ENCODE data around the gene MAPRE3. TPM values are rescaled to one million over a fixed set of nuclear protein-coding genes. Genes with fewer than 3 reads are reported as not detected.
A peak's percentile ranks its signal among the peaks of the same experiment; 100 is the strongest.
"Not testable (repeated sequence)": the region's sequence is repeated elsewhere in the genome, so short reads cannot be mapped to it uniquely, and the experiment has no call there.

Gene MAPRE3
- total RNA-seq, result 10 to 100 TPM; 35.3 to 43.1 TPM
- long read RNA-seq, transcript MAPRE3-201 (7 exons, 1,892 nt), result major isoform, 18 of 24 reads
- long read RNA-seq, partial matches to known transcripts, result 4 of 24 reads
- long read RNA-seq, other reads (novel, unspliced or antisense), result 0 of 24 reads

GRCh38 chr2:26970244-26970927, at the start of gene MAPRE3:
TSS of gene MAPRE3 (plus strand) at chr2:26970637. CDS start at chr2:27022219, 51,582 bp downstream.
- intact Hi-C loops (cut with DNase I), result no loop called here
- ATAC-seq, result peak; percentile 96
- DNase-seq, result peak; percentile 80

- no peak for ATAC-seq
- DNase-seq, result no peak
- intact Hi-C loops (cut with DNase I), result no loop called here
Observed at GRCh38 chr2:26921323-26921722, 49.1 kb upstream of the MAPRE3 start.

GRCh38 chr2:26922405-26923188, 47.8 kb upstream of the MAPRE3 start:
- ATAC-seq (peak; percentile 77 to 78), DNase-seq (no peak)
- intact Hi-C loops (cut with DNase I), result loop anchor here in 1 of 2 donors (2.0 kb wide), 1 partner anchor 76 kb away; no protein-coding TSS in a partner anchor

GRCh38 chr2:26923189-26923466, 47.3 kb upstream of the MAPRE3 start:
- not testable (repeated sequence) for DNase-seq, ATAC-seq
- intact Hi-C loops (cut with DNase I), result loop anchor here in 1 of 2 donors (2.0 kb wide), 1 partner anchor 76 kb away; no protein-coding TSS in a partner anchor

GRCh38 chr2:26924731-26925099, 45.7 kb upstream of the MAPRE3 start:
- ATAC-seq, result no peak
- intact Hi-C loops (cut with DNase I), result no loop called here
- DNase-seq, result no peak

GRCh38 chr2:26925100-26925791, 45.2 kb upstream of the MAPRE3 start:
- DNase-seq (no peak), ATAC-seq (no peak)
- intact Hi-C loops (cut with DNase I), result no loop called here

GRCh38 chr2:26927221-26927620, 43.2 kb upstream of the MAPRE3 start:
- intact Hi-C loops (cut with DNase I), result no loop called here
- DNase-seq (no peak), ATAC-seq (no peak)

- DNase-seq (no peak), ATAC-seq (no peak)
Observed at GRCh38 chr2:26932974-26933373, 37.5 kb upstream of the MAPRE3 start.

GRCh38 chr2:26933431-26934334, 36.8 kb upstream of the MAPRE3 start:
- DNase-seq, result no peak
- intact Hi-C loops (cut with DNase I), result no loop called here
- ATAC-seq, result no peak

More at GRCh38 chr2:26932974-26933373, 37.5 kb upstream of the MAPRE3 start:
- intact Hi-C loops (cut with DNase I), result no loop called here

GRCh38 chr2:26934335-26934724, 36.1 kb upstream of the MAPRE3 start:
- ATAC-seq (no peak), DNase-seq (no peak)
- intact Hi-C loops (cut with DNase I), result no loop called here

- intact Hi-C loops (cut with DNase I), result no loop called here
- no peak for DNase-seq
- ATAC-seq, result no peak
Observed at GRCh38 chr2:26934985-26935384, 35.5 kb upstream of the MAPRE3 start.

- intact Hi-C loops (cut with DNase I), result no loop called here
- ATAC-seq, result no peak
- no peak for DNase-seq
Observed at GRCh38 chr2:26936855-26937254, 33.6 kb upstream of the MAPRE3 start.

GRCh38 chr2:26938399-26939118, 31.9 kb upstream of the MAPRE3 start:
- ATAC-seq (no peak), DNase-seq (no peak)
- intact Hi-C loops (cut with DNase I), result no loop called here

GRCh38 chr2:26940001-26940400, 30.4 kb upstream of the MAPRE3 start:
- DNase-seq (no peak), ATAC-seq (no peak)
- intact Hi-C loops (cut with DNase I), result loop anchor here in 1 of 2 donors (5.0 kb wide), 1 partner anchor 93 kb away; the partner anchor contains the start of gene DPYSL5

- intact Hi-C loops (cut with DNase I), result loop anchor here in 1 of 2 donors (5.0 kb wide), 1 partner anchor 94 kb away; the partner anchor contains the start of gene DPYSL5
- ATAC-seq (no peak), DNase-seq (no peak)
Observed at GRCh38 chr2:26941486-26941885, 29.0 kb upstream of the MAPRE3 start.

GRCh38 chr2:26942543-26943295, 27.7 kb upstream of the MAPRE3 start:
- ATAC-seq (peak; percentile 34 to 41), DNase-seq (peak; percentile 70)
- intact Hi-C loops (cut with DNase I), result loop anchor here (1.0 to 5.0 kb wide), 2 partner anchors 95 to 96 kb away; partner anchors contain the start of gene DPYSL5 (in 1 of the 2)
